B cell (primary cell): ENCODE measurements around the gene PIN4.

Experiments
- CTCF ChIP-seq: fragments of 200-600 bp; IDR thresholded peaks from one replicate; pipeline ENCODE4 v1.8.0; 2022; ENCODE audit warnings: antibody characterized with exemption, mild to moderate bottlenecking
- EZH2 ChIP-seq: IDR thresholded peaks from 2 replicates; pipeline ENCODE4 v1.6.1; 2012; ENCODE audit warnings: borderline replicate concordance, low read depth, mild to moderate bottlenecking, moderate library complexity, low read length; ENCODE audit not compliant: insufficient read depth, poor library complexity, severe bottlenecking

- no peak for TF ChIP-seq CTCF
- TF ChIP-seq EZH2 = no peak
Measured at GRCh38 chrX:72158773-72159172, 22.8 kb upstream of the PIN4 start.
